LNCaP clone FGC (cell line): ENCODE measurements around the gene MBOAT2.

ENCODE experiments used
- DNase-seq: peaks from one replicate; pipeline ENCODE4 v3.0.0-alpha.2; 2011; ENCODE audit warnings: low read depth
- H3K4me3 ChIP-seq: 2 replicates; pipeline ENCODE4 v1.5.1; 2011; ENCODE audit warnings: mild to moderate bottlenecking, low read depth, low read length, control low read depth
- TF ChIP-seq, protein P1 (sequence below): IDR thresholded peaks from 2 replicates; pipeline ENCODE4 v1.5.1; 2012; ENCODE audit warnings: mild to moderate bottlenecking; ENCODE audit not compliant: control insufficient read depth, insufficient read depth; ENCODE audit errors: extremely low read depth

Gene MBOAT2

DNA sequence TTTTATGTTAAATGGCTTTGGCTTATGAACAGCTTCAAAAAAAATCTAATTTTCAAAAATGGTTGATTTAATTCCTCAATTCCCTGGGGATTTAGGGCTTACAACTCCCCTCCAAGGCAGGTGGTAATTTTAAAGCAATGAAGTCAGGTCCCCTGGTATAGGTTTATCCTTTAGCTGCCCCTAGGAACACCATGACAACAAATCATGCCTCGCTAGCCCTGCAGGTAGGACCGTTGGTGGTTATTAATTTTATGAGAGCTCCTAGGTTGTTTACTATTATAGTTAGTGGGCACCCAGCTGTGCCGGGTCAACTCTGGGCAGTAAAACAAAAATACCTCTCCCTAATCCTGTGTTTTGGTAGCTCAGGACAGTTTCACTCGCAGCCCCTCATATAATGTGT, 26.2 kb upstream of the MBOAT2 start:
- TF ChIP-seq, protein P1, sequence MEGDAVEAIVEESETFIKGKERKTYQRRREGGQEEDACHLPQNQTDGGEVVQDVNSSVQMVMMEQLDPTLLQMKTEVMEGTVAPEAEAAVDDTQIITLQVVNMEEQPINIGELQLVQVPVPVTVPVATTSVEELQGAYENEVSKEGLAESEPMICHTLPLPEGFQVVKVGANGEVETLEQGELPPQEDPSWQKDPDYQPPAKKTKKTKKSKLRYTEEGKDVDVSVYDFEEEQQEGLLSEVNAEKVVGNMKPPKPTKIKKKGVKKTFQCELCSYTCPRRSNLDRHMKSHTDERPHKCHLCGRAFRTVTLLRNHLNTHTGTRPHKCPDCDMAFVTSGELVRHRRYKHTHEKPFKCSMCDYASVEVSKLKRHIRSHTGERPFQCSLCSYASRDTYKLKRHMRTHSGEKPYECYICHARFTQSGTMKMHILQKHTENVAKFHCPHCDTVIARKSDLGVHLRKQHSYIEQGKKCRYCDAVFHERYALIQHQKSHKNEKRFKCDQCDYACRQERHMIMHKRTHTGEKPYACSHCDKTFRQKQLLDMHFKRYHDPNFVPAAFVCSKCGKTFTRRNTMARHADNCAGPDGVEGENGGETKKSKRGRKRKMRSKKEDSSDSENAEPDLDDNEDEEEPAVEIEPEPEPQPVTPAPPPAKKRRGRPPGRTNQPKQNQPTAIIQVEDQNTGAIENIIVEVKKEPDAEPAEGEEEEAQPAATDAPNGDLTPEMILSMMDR = no peak
- DNase-seq = no peak
- no peak overlapping the region; the same call in 1 of the 2 replicates for H3K4me3 ChIP-seq

DNA sequence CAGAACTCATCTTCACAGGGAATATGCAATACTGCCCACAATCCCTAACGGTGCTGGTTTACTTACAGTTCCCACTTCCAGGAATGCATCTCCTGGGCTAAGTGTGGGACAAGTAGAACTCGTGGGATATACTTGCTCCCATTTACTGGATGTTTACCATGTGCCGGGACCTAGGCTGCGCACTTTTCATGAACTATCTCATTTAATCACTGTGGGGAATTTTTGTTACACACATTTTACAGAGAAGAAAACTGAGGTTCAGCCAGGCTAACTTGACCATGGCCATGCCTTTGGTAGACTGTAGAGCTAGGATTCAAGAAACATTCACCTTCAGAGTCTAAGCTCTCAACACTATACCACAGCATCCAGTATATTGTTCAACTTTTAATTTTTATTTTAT, 24.4 kb upstream of the MBOAT2 start:
- TF ChIP-seq, protein P1 = no peak
- DNase-seq = no peak

DNA sequence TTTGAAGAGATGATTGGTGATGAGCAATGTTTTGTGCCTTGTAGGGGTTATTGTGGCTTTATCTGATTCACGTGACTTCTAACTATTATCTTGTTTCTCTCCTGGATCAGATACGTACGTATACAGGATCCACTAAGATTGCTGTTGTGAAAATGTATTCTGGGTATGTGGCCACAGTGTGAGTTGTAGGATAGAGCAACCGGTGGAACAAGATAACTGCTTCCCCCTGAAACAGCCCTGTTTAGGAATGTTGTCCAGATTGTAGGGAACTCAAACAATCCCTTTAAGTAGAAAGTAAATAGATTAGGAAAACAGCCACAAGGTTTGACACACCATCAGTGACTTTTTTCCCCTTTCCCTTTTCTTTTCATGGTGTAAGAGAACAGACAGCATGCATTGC, 22.3 kb upstream of the MBOAT2 start:
- H3K4me3 ChIP-seq = no peak overlapping the region
- TF ChIP-seq, protein P1 = no peak
- no peak for DNase-seq

More for the DNA sequence above, 24.4 kb upstream of the MBOAT2 start:
- H3K4me3 ChIP-seq = no peak overlapping the region

DNA sequence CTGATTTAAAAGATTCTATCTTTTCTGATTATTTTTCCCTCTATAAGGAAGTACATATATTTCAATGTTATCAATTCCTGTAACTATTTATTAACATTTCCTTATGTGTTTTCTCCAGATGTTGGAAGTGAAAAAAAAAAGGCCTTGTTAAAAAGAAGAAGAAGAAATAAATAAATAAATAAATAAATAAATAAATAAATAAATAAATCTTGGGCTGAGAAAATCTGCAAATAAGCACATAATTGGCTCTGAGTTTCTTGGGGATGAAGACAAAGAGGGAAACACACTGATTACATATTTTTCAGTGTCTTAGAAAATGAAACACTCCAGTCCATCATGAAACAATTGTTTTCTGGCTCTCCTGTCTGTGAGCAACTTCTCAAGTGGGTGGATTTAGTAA, 21.1 kb upstream of the MBOAT2 start:
- H3K4me3 ChIP-seq = no peak overlapping the region
- no peak for DNase-seq

DNA sequence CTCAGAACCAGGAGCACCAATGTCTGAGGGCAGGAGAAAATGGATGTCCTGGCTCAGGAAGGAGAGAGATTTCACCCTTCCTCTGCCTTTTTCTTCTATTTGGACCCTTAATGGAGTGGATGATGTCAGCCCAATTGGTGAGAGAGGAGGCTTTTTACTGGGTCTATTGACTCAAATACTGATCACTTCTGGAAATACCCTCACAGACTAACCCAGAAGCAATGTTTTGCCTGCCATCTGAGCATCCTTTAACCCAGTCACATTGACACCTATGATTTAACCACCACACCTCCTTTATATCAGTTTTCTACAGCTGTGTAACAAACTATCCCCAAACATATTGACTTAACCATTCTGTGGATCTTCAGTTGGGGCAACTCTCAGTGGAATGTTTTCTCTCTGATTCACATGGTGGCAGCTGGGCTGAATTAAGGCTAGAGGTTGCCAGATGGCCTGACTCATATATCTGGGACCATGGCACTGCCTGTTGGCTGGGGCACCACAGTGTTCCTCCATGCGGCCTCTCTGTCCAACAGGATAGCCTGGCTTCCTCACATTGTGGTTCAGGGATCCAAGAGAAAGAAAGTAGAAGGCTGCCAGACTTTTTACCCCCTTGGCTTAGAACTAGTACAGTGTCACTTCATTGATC, 18.2 kb upstream of the MBOAT2 start:
- DNase-seq = no peak
- no peak overlapping the region for H3K4me3 ChIP-seq
- TF ChIP-seq, protein P1 = no peak

More for the DNA sequence above, 21.1 kb upstream of the MBOAT2 start:
- TF ChIP-seq, protein P1 = no peak

DNA sequence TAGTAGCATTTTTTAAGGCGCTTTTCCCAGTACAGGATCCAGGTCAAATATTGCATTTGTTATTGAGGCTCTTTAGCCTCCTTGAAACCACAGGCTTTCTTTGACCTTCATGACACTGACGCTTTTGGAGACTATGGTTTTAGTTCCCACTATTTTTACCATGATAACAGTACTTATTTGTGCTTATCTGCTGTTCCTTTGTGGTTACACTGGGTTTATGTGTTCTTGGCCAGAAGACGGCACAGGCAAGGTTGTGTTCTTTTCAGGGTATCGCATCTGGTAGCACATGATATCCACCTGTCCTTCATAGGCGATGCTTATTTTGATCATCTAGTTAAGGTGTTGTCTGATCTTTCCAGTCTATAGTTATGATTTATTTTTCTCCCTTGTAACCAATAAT, 16.8 kb upstream of the MBOAT2 start:
- no peak overlapping the region for H3K4me3 ChIP-seq
- no peak for DNase-seq
- TF ChIP-seq, protein P1 = no peak

DNA sequence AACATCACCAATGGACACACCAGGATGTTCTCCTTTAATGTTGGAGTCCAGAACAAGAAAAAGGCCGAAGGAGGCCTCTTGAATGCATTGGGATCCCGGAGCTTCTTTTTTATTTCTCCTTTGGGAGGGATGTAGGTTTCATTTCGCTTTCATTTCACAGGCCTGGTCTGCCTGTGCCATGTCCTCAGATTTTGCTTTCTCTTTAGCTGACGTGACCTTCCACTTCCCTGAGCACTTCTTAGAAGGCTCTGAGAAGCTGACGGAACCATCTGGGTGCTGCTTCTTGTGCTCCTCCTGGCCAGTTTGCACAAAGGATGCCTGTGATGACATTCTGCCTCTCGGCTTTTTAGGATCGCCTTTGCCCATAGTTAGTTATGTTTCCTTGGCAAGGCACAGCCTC, 15.1 kb upstream of the MBOAT2 start:
- no peak for DNase-seq
- TF ChIP-seq, protein P1 = no peak
- H3K4me3 ChIP-seq = no peak overlapping the region
